IgD-negative memory B cell (primary cell): ENCODE data around the gene PRKCB. TPM values are rescaled to one million over a fixed set of nuclear protein-coding genes. Genes with fewer than 3 reads are reported as not detected.
A peak's percentile ranks its signal among the peaks of the same experiment; 100 is the strongest.
"Not testable (repeated sequence)": the region's sequence is repeated elsewhere in the genome, so short reads cannot be mapped to it uniquely, and the experiment has no call there.

Source experiments
- H3K27ac Mint-ChIP-seq, 3 donors: one replicate each; pipeline ENCODE4 v1.8.0; 2020 to 2022; ENCODE audit warnings: mild to moderate bottlenecking in 3 of 3, mixed read lengths in 3 of 3, moderate library complexity in 1 of 3
- H3K27me3 Mint-ChIP-seq: one replicate; pipeline ENCODE4 v1.8.0; 2021; ENCODE audit warnings: mixed read lengths
- H3K36me3 Mint-ChIP-seq: one replicate; pipeline ENCODE4 v1.8.0; 2020; ENCODE audit warnings: mild to moderate bottlenecking, mixed read lengths
- H3K4me1 Mint-ChIP-seq, 3 donors: one replicate each; pipeline ENCODE4 v1.8.0; 2020 to 2022; ENCODE audit warnings: mixed read lengths in 3 of 3, mild to moderate bottlenecking in 1 of 3
- H3K4me3 Mint-ChIP-seq, 4 donors: one replicate each; pipeline ENCODE4 v1.8.0; 2020 to 2022; ENCODE audit warnings: mild to moderate bottlenecking in 4 of 4, mixed read lengths in 4 of 4, moderate library complexity in 3 of 4
- H3K9me3 Mint-ChIP-seq, 3 donors: one replicate each; pipeline ENCODE4 v1.8.0; 2020 to 2021; ENCODE audit warnings: mixed read lengths in 3 of 3, mild to moderate bottlenecking in 1 of 3
- polyA plus RNA-seq: library from polyadenylated mRNA; unstranded; fragments of 300-500 nt; fragmentation: Illumina TruSeq; gene quantifications from one replicate; pipeline ENCODE4 v1.2.3, GENCODE V29; 2021

The PRKCB gene
- polyA plus RNA-seq, 1 donor from 2014 or later: 181 TPM

DNA sequence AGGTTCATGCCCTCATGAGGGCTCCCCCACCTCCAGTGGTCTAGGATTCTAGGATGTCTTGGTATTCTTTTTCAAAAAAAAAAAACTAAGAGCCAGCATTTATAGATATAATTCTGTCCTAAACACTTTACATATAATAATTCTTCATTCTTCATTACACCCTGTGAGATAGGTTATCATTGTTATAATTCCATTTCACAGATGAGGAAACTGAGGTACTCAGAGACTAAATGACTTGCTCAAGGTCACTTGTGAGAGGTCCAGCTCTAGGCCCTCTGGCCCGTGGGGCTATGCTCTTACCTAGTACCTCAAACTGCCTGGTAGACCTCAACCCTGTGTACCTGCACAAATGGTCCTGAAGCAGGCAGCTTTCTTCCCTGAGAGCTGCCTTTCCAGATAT, 172.2 kb downstream of the PRKCB start:
- H3K27ac Mint-ChIP-seq: peak overlapping the region; percentile 58 to 91 (median 86)
- H3K36me3 Mint-ChIP-seq: peaks cover 5% of the 10 kb centered on the region
- H3K9me3 Mint-ChIP-seq: no peaks in the 10 kb centered on the region
- H3K27me3 Mint-ChIP-seq: no peaks in the 10 kb centered on the region
- peaks cover 65 to 80% (median 70%) of the 10 kb centered on the region in 3 donors for H3K4me1 Mint-ChIP-seq
- no peak overlapping the region for H3K4me3 Mint-ChIP-seq

DNA sequence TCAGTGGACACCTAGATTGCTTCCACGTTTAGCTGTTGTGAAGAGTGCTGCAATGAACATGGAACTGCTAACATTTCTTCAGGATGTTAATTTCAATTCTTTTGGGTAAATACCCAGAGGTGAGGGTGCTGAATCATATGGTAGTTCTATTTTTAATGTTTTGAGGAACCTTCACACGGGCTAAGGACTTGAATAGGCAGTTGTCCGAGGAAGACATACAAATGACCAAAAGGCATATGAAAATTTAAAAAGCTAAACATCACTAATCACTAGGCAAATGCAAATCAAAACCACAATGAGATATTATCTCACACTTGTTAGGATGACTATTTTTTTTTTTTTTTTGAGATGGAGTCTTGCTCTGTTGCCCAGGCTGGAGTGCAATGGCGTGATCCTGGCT, 173.3 kb downstream of the PRKCB start:
- H3K4me1 Mint-ChIP-seq: peaks cover 66 to 81% (median 75%) of the 10 kb centered on the region in 3 donors
- H3K4me3 Mint-ChIP-seq: peak overlapping the region in 3 of 4 donors; percentile 71 to 80 (median 77)
- peak overlapping the region; percentile 58 to 91 (median 86) for H3K27ac Mint-ChIP-seq
- no peaks in the 10 kb centered on the region for H3K9me3 Mint-ChIP-seq
- no peaks in the 10 kb centered on the region for H3K27me3 Mint-ChIP-seq
- H3K36me3 Mint-ChIP-seq: peaks cover 5% of the 10 kb centered on the region

DNA sequence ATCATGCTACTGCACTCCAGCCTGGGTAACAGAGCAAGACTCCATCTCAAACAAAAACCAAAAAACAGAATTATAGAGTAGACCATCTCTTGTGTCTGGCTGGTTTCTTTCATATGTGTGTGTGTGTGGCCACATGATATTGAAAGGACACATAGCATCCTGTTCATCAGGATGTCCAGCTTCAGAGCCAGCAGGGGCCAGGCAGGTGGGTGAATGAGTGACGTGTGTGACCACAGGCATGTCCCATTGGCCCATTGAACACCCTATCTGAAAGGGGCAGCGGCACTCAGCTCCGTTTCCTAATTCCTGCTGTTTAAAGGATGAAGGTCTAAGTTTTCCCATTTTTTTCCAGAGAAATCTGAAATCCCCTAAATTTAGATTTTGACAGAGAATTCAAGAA, 174.2 kb downstream of the PRKCB start:
- Mint-ChIP-seq H3K9me3 (no peaks in the 10 kb centered on the region), H3K4me3 (peak overlapping the region; percentile 67 to 82 (median 69))

GRCh38 chr16:24010440-24011089, 174.8 kb downstream of the PRKCB start:
- Mint-ChIP-seq H3K4me1 (peaks cover 67 to 83% (median 78%) of the 10 kb centered on the region in 3 donors), H3K27ac (peak overlapping the region; percentile 48 to 91 (median 86)), H3K4me3 (peak overlapping the region; percentile 67 to 82 (median 69)), H3K9me3 (no peaks in the 10 kb centered on the region), H3K27me3 (no peaks in the 10 kb centered on the region), H3K36me3 (peaks cover 5% of the 10 kb centered on the region)

More for the DNA sequence above, 174.2 kb downstream of the PRKCB start:
- H3K27ac Mint-ChIP-seq: peak overlapping the region; percentile 48 to 91 (median 86)
- H3K27me3 Mint-ChIP-seq: no peaks in the 10 kb centered on the region
- H3K36me3 Mint-ChIP-seq: peaks cover 5% of the 10 kb centered on the region
- peaks cover 70 to 81% (median 78%) of the 10 kb centered on the region in 3 donors for H3K4me1 Mint-ChIP-seq

DNA sequence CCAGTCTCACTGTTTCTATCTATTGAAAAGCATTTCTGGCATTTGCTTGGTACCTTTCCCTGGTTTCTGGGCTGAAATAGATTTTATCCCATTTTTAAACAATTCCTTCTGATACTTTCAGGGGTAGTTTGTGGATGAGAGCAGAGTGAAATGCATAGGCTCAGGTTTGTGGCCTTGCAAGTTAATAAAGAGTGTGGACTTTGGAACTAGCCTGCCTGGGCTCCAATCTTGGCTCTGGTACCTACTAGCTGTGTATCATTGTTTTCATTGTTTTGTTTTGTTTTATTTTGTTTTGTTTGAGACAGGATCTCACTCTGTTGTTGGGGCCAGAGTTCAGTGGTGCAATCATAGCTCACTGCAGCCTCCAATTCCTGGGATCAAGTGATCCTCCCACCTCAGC, 175.5 kb downstream of the PRKCB start:
- Mint-ChIP-seq H3K4me1 (peaks cover 63 to 81% (median 76%) of the 10 kb centered on the region in 3 donors), H3K27me3 (no peaks in the 10 kb centered on the region), H3K27ac (peak overlapping the region in 2 of 3 donors; percentile 86 to 91), H3K9me3 (no peaks in the 10 kb centered on the region), H3K36me3 (peaks cover 6% of the 10 kb centered on the region), H3K4me3 (peak overlapping the region in 1 of 4 donors; percentile 82)

DNA sequence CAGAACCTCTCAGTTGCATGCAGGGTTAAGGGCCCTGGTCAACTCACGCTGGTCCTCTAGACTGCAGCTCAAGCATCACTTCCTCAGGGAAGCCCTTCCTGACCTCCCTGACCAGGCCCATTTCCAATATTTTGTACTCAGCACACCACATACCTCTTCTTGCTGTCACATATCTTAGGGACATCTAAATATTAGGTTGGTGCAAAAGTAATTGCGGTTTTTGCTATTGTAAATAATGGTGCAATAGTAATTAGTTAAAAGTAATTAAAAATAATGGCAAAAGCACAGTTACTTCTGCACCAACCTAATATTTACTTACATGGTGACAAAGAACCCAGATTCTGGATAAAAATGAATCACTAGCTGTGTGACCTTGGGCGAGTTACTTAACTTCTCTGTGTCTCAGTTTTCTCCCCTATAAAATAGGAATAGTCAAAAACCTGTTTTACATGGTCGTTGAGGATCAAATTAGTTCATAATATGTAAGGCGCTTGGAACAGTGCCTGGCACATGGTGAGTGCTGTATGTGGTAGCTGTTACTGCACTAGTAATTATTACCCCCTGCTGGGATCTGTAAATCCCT, 177.4 kb downstream of the PRKCB start:
- Mint-ChIP-seq H3K36me3 (peaks cover 8% of the 10 kb centered on the region), H3K27me3 (no peaks in the 10 kb centered on the region), H3K27ac (peak overlapping the region; percentile 76 to 93 (median 88)), H3K9me3 (no peaks in the 10 kb centered on the region), H3K4me1 (peaks cover 62 to 78% (median 76%) of the 10 kb centered on the region in 3 donors), H3K4me3 (peak overlapping the region; percentile 63 to 90 (median 80))

DNA sequence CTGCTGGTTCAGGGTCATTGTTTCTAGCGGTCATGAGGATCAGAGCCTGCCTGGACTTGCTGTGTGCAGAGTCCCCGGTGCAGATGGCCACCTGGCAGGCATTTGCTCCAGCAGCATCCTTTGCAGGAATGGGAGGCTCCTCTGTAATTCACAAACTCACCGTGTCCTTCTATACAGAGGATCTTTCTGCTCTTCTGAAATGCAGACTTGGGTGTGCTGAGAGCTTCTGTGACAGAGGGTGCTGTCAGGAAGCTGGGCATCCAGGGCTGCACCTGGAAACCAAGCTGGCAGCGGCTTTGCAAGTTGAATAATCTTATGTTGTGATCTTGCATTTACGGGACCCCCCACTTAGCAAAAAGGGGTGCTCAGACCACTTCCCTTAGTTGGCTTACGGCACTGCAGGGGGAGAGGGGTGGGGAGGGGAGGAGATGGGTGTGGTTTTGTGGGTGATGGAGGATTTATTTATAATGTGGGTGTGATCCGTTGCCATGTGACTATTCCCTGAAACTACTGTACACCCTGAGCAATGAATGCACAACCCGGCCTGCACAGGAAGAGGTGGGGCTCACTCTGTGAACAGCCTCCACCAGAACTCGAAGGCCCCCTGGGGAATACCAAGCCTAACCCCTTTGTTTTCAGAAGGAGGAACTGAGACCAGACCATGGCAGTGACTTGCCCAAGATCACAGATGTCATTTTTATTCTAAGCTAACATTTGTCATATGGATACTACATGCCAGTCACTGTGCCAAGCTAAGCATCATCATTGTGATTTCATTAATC, 178.3 kb downstream of the PRKCB start:
- Mint-ChIP-seq H3K27ac (peak overlapping the region; percentile 76 to 93 (median 88)), H3K9me3 (no peaks in the 10 kb centered on the region), H3K36me3 (peaks cover 12% of the 10 kb centered on the region), H3K4me3 (peak overlapping the region; percentile 63 to 90 (median 80)), H3K4me1 (peaks cover 62 to 78% (median 73%) of the 10 kb centered on the region in 3 donors), H3K27me3 (no peaks in the 10 kb centered on the region)

DNA sequence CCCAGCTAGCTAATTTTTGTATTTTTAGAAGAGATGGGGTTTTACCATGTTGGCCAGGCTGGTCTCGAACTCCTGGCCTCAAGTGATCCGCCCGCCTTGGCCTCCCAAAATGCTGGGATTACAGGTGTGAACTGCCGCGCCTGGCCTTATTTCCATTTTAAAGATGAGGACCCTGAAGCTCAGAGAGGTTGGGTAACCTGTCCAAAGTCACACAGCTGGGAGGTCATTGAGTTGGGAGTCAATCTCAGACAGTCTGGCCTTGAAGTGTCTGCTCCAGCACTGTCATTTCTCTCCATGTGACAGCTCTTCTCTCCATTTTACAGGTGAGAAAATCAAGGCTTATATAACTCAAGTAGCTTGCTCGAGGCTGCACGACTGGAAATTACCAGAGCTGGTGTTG, 179.2 kb downstream of the PRKCB start:
- Mint-ChIP-seq H3K4me1 (peaks cover 66 to 81% (median 76%) of the 10 kb centered on the region in 3 donors), H3K4me3 (peak overlapping the region in 1 of 4 donors; percentile 61), H3K27ac (peak overlapping the region; percentile 59 to 76 (median 69)), H3K36me3 (peaks cover 10% of the 10 kb centered on the region)
- H3K9me3 Mint-ChIP-seq, H3K27me3 Mint-ChIP-seq: not testable (repeated sequence)

GRCh38 chr16:24015923-24016322, 180.1 kb downstream of the PRKCB start:
- Mint-ChIP-seq H3K27ac (peak overlapping the region in 2 of 3 donors; percentile 69 to 81), H3K36me3 (peaks cover 10% of the 10 kb centered on the region), H3K4me1 (peaks cover 65 to 79% (median 74%) of the 10 kb centered on the region in 3 donors), H3K9me3 (no peaks in the 10 kb centered on the region), H3K27me3 (no peaks in the 10 kb centered on the region), H3K4me3 (peak overlapping the region in 2 of 4 donors; percentile 25 to 86)

- H3K9me3 Mint-ChIP-seq: peaks cover 0 to 2% (median 0%) of the 10 kb centered on the region in 3 donors
- H3K4me3 Mint-ChIP-seq: peak overlapping the region in 3 of 4 donors; percentile 37 to 45 (median 44)
- no peaks in the 10 kb centered on the region for H3K27me3 Mint-ChIP-seq
- peaks cover 11% of the 10 kb centered on the region for H3K36me3 Mint-ChIP-seq
- H3K4me1 Mint-ChIP-seq: peaks cover 65 to 72% (median 68%) of the 10 kb centered on the region in 3 donors
- peak overlapping the region; percentile 48 to 77 (median 73) for H3K27ac Mint-ChIP-seq
Observed at GRCh38 chr16:24018485-24018884, 182.7 kb downstream of the PRKCB start.

GRCh38 chr16:24022797-24023196, 187.0 kb downstream of the PRKCB start:
- Mint-ChIP-seq H3K27me3 (no peaks in the 10 kb centered on the region), H3K4me3 (peak overlapping the region in 3 of 4 donors; percentile 64 to 81 (median 65)), H3K36me3 (peaks cover 8% of the 10 kb centered on the region), H3K9me3 (peaks cover 0 to 2% (median 0%) of the 10 kb centered on the region in 3 donors), H3K4me1 (peaks cover 66 to 74% (median 70%) of the 10 kb centered on the region in 3 donors), H3K27ac (peak overlapping the region; percentile 47 to 83 (median 78))

DNA sequence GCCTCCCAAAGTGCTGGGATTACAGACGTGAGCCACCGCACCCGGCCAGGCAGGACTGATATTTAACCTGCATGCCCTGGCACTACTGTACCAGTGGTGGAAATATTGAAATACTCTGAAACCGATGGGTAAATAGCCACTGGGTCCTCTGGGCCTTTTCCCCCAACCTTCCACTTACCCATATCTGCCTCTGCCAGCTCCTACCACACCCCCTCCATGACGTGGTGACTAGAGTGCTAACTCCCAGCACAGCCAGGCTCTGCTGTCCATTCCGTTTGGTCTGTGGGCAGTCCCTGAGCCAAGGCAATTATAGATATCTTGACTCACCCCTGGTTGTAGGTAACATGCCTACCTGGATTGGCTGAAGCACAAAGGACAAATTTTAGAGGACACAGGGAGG, 187.8 kb downstream of the PRKCB start:
- Mint-ChIP-seq H3K27ac (peak overlapping the region in 1 of 3 donors; percentile 92), H3K4me1 (peaks cover 64 to 70% (median 69%) of the 10 kb centered on the region in 3 donors), H3K9me3 (peaks cover 0 to 2% (median 0%) of the 10 kb centered on the region in 3 donors), H3K4me3 (peak overlapping the region in 2 of 4 donors; percentile 19 to 49), H3K27me3 (no peaks in the 10 kb centered on the region), H3K36me3 (peaks cover 7% of the 10 kb centered on the region)

DNA sequence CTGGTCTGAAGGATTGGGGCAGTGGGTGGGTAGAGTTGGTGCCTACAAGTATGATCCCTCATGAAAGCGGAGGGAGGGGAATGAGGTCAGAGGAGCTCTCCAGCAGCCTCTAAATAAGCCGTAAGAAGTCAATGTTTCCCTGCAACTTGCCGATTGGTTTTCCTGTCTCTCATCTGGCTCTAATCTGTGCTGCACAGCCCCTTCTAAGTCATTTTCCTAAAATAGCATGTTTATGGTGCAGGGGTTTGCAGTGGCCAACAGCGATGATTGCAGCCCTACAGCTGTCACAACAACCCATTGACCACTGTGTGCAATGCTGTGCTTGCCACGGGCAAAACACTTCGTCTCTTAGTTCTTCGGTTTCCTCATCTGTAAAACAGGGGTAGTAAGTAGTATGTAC, 189.2 kb downstream of the PRKCB start:
- Mint-ChIP-seq H3K4me3 (peak overlapping the region in 1 of 4 donors; percentile 24), H3K9me3 (peaks cover 0 to 2% (median 0%) of the 10 kb centered on the region in 3 donors), H3K4me1 (peaks cover 61 to 66% (median 63%) of the 10 kb centered on the region in 3 donors), H3K27ac (peak overlapping the region; percentile 42 to 92 (median 59)), H3K36me3 (peaks cover 3% of the 10 kb centered on the region), H3K27me3 (no peaks in the 10 kb centered on the region)

DNA sequence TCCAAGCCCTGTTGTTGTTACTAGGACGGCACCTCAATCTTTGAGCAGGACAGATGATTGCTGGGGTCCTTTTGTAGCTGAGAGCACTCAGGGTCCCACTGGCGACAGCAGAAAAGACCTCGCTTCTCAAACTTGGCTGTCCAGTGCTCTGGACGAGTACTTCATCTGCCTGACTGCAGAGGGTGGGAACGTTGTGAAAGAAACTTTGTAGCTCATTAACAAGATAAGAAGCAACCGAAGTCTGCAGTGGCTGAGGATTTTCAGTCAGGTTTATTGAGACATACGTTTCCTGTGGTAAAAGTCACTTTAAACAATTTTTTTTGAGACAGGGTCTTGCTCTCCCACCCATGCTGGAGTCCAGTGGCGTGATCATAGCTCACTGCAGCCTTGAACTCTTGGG, 191.7 kb downstream of the PRKCB start:
- peak overlapping the region in 2 of 3 donors; percentile 23 to 92 for H3K27ac Mint-ChIP-seq
- no peak overlapping the region for H3K4me3 Mint-ChIP-seq
- no peaks in the 10 kb centered on the region for H3K9me3 Mint-ChIP-seq
- peaks cover 6% of the 10 kb centered on the region for H3K36me3 Mint-ChIP-seq
- H3K4me1 Mint-ChIP-seq: peaks cover 46 to 61% (median 54%) of the 10 kb centered on the region in 3 donors
- no peaks in the 10 kb centered on the region for H3K27me3 Mint-ChIP-seq
